HUDEP-2 (cell line): Measurements from ENCODE around the gene BCLAF1.
"Not testable (repeated sequence)": the region's sequence is repeated elsewhere in the genome, so short reads cannot be mapped to it uniquely, and the experiment has no call there.

Source experiments
- DNase-seq, 76 experiments: peaks; one replicate each; lab custom pipeline; 2025; ENCODE audit not compliant: unreplicated experiment in 76 of 76; lab: John Stamatoyannopoulos, UW

Gene BCLAF1

DNA sequence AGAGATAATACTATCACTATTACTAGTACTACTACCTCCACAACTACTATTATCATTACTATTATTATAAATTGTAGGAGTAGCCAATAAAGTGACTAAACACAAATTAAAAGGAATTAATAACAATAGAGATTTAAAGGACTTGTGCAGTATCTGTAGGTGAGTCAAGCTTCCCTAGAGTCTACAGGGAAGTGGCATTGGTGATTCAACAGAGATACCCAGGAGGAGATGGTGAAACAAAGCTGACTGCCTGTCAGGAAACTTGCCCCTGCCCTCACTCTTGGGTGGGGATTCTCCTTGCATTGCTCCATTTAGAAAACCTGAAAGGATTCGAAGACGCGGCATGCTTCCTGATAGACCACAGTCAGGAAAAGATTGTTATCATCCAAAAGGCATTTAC, 23.3 kb upstream of the BCLAF1 start:
- no peak for DNase-seq

DNA sequence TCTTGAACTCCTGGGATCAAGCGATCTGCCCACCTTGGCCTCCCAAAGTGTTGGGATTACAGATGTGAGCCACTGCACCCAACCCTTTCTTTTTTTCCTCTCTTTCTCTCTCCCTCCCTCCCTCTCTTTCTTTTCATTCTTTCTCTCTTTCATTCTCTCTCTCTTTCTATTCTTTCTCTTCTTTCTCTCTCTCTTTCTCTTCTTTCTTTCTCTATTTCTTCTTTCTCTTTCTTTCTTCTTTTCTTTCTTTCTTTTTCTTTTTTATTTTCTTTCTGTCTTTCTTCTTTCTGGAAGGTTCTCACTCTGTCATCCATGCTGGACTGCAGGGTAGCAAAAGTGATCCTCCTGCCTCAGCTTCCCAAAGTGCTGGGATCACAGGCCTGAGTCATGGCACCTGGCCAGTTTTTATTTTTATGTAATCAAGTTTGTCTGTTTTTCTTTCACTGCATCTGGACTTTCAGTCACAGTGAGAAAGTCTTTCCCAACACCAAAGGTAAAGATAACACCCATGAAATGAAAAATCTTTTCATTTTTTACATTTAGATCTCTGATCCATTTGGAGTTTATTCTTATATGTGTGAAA, 20.2 kb upstream of the BCLAF1 start:
- no peak for DNase-seq

GRCh38 chr6:136309171-136309570, 19.5 kb upstream of the BCLAF1 start:
- no peak for DNase-seq

DNA sequence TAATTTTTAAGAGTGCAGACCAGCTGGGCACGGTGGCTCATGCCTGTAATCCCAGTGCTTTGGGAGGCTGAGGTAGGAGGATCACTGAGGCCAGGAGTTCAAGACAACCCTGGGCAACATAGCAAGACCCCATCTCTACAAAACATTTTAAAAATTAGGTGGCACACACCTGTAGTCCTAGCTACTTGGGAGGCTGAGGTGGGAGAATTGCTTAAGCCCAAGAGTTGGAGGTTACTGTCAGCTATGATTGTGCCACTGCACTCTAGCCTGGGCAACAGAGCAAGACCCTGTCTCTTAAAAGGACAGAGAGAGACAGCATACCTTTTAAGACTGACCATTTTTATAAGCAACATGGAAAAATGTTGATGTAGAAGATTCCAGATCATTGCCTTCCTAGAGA, 18.8 kb upstream of the BCLAF1 start:
- not testable (repeated sequence) for DNase-seq

- peak in 8 of 76 experiments; percentile 14 to 57 (median 30) for DNase-seq
These were observed 17.7 kb upstream of the BCLAF1 start for GRCh38 chr6:136307351-136307750.

- no peak for DNase-seq
These were observed 16.8 kb upstream of the BCLAF1 start for GRCh38 chr6:136306466-136306865.

- DNase-seq, result no peak
These were observed 14.8 kb upstream of the BCLAF1 start for GRCh38 chr6:136304410-136304809.

GRCh38 chr6:136303516-136303915, 13.9 kb upstream of the BCLAF1 start:
- DNase-seq, result no peak

- DNase-seq, result no peak
These were observed 5.0 kb upstream of the BCLAF1 start for GRCh38 chr6:136294621-136295020.

GRCh38 chr6:136290410-136291010, 864 bp upstream of the BCLAF1 start:
- peak in 70 of 76 experiments; percentile 32 to 93 (median 68) for DNase-seq

DNA sequence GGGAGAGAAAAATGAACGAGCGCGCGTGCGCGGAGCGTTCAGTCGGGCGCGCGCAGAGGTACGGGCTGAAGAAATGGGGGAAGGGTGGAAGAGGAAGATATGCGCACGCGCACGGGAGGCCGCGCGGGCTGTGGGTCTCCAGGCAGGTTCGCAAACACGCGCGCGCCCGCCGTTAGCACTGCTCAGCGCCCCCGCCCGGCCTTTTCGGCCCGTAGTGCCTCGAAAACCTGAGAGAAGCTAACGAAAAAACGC, 393 bp downstream of the BCLAF1 start:
- DNase-seq, result peak in 75 of 76 experiments; percentile 52 to 99 (median 90)

GRCh38 chr6:136288566-136289326, 900 bp downstream of the BCLAF1 start:
- peak in 65 of 76 experiments; percentile 8 to 77 (median 53) for DNase-seq

DNA sequence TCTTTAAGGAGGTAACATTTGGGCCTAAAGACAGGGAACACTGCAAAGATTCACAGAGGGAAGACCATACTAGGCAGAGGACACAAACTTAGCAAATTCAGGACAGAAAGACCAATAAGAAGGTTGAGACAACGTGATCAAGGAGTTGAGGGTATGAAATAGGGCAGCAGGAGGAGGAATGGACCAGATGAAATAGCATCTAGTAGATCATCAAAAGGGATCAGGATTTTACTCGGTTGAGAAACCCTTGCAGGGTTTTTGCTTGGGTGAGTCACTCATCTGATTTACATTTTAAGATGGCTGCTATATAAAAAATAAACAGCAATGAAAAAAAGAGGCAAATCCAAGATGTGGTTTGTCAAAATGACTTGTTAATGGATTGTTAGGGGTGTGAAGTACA, 4.7 kb downstream of the BCLAF1 start:
- no peak for DNase-seq

DNA sequence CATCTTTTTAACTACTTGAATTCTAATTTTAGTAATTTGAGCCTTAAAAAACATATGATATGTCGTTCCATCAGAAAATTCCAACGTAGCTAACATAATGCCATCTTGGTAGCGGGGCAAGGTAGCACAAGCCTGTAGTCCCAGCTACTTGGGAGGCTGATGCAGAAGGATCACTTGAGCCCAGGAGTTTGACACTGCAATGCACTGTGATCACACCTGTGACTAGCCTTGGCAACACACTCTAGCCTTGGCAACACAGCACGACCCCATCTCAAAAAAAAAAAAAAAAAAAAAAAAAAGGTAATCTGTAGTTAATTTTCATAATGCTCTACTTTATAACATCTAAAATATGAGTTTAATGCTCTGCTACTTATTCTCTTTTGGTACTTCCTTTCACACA, 6.7 kb downstream of the BCLAF1 start:
- DNase-seq, result no peak

GRCh38 chr6:136280032-136280609, 9.5 kb downstream of the BCLAF1 start:
- DNase-seq, result no peak

- DNase-seq, result no peak
These were observed 15.6 kb downstream of the BCLAF1 start for GRCh38 chr6:136274062-136274461.

- no peak for DNase-seq
These were observed 24.5 kb downstream of the BCLAF1 start for GRCh38 chr6:136265101-136265500.

- no peak for DNase-seq
These were observed 26.7 kb downstream of the BCLAF1 start for GRCh38 chr6:136262940-136263339.

- peak in 1 of 76 experiments; percentile 6 for DNase-seq
These were observed 34.7 kb downstream of the BCLAF1 start for GRCh38 chr6:136254851-136255466.

GRCh38 chr6:136253734-136254133, 35.9 kb downstream of the BCLAF1 start:
- DNase-seq, result no peak

GRCh38 chr6:136252441-136252840, 37.2 kb downstream of the BCLAF1 start:
- DNase-seq, result no peak
